Measurements from ENCODE around the gene TAF4. TPM values are rescaled to one million over a fixed set of nuclear protein-coding genes. Genes with fewer than 3 reads are reported as not detected.
"Not testable (repeated sequence)": the region's sequence is repeated elsewhere in the genome, so short reads cannot be mapped to it uniquely, and the experiment has no call there.

TAF4 gene
- total RNA-seq, 1 experiment from 2014 or later: 64.3 TPM

GRCh38 chr20:62056975-62057374 lies 8.7 kb downstream of the TAF4 start:
- no TSS peak for BruUV-seq (replicated peaks)
- CTCF ChIA-PET: no interaction called here
- no peak overlapping the region for H3K4me3 Mint-ChIP-seq (ENCODE audit: low read depth, unreplicated experiment)
- H3K4me1 Mint-ChIP-seq (ENCODE audit: low read depth, unreplicated experiment): peaks cover 35% of the 10 kb centered on the region
- TF ChIP-seq CTCF (IDR thresholded peaks at IDR 0.05; ENCODE audit: unreplicated experiment): no peak
- peaks cover 21% of the 10 kb centered on the region for H3K36me3 Mint-ChIP-seq (ENCODE audit: insufficient read depth, unreplicated experiment)
- intact Hi-C loops (cut with micrococcal nuclease; ENCODE audit: unreplicated experiment): no loop called here
- H3K27ac Mint-ChIP-seq (ENCODE audit: unreplicated experiment): no peak overlapping the region
- H3K27me3 Mint-ChIP-seq (ENCODE audit: unreplicated experiment): no peaks in the 10 kb centered on the region
- no peak for DNase-seq
- no peaks in the 10 kb centered on the region for H3K9me3 Mint-ChIP-seq (ENCODE audit: low read depth, unreplicated experiment)

- Mint-ChIP-seq H3K36me3 (ENCODE audit: insufficient read depth, unreplicated experiment) (peaks cover 18% of the 10 kb centered on the region), H3K4me1 (ENCODE audit: low read depth, unreplicated experiment) (peaks cover 31% of the 10 kb centered on the region), H3K27ac (ENCODE audit: unreplicated experiment) (no peak overlapping the region), H3K27me3 (ENCODE audit: unreplicated experiment) (no peaks in the 10 kb centered on the region), H3K9me3 (ENCODE audit: low read depth, unreplicated experiment) (no peaks in the 10 kb centered on the region), H3K4me3 (ENCODE audit: low read depth, unreplicated experiment) (no peak overlapping the region)
- TF ChIP-seq CTCF (IDR thresholded peaks at IDR 0.05; ENCODE audit: unreplicated experiment): no peak
- intact Hi-C loops (cut with micrococcal nuclease; ENCODE audit: unreplicated experiment): no loop called here
- no peak for DNase-seq
- no TSS peak for BruUV-seq (replicated peaks)
- CTCF ChIA-PET: no interaction called here
Measured at GRCh38 chr20:62056377-62056776, 9.3 kb downstream of the TAF4 start.

GRCh38 chr20:62055862-62056115 lies 9.9 kb downstream of the TAF4 start:
- H3K27ac Mint-ChIP-seq (ENCODE audit: unreplicated experiment); H3K4me3 Mint-ChIP-seq (ENCODE audit: low read depth, unreplicated experiment); BruUV-seq (replicated peaks); CTCF ChIA-PET; DNase-seq; H3K9me3 Mint-ChIP-seq (ENCODE audit: low read depth, unreplicated experiment); intact Hi-C loops (cut with micrococcal nuclease; ENCODE audit: unreplicated experiment); H3K27me3 Mint-ChIP-seq (ENCODE audit: unreplicated experiment): not testable (repeated sequence)
- Mint-ChIP-seq H3K4me1 (ENCODE audit: low read depth, unreplicated experiment) (peaks cover 25% of the 10 kb centered on the region), H3K36me3 (ENCODE audit: insufficient read depth, unreplicated experiment) (peaks cover 18% of the 10 kb centered on the region)

GRCh38 chr20:62055106-62055861 lies 10.4 kb downstream of the TAF4 start:
- Mint-ChIP-seq H3K9me3 (ENCODE audit: low read depth, unreplicated experiment) (no peaks in the 10 kb centered on the region), H3K27ac (ENCODE audit: unreplicated experiment) (no peak overlapping the region), H3K4me3 (ENCODE audit: low read depth, unreplicated experiment) (no peak overlapping the region), H3K27me3 (ENCODE audit: unreplicated experiment) (no peaks in the 10 kb centered on the region), H3K36me3 (ENCODE audit: insufficient read depth, unreplicated experiment) (peaks cover 18% of the 10 kb centered on the region), H3K4me1 (ENCODE audit: low read depth, unreplicated experiment) (peaks cover 23% of the 10 kb centered on the region)
- DNase-seq: no peak
- no TSS peak for BruUV-seq (replicated peaks)
- CTCF ChIA-PET: interaction anchor here (0.7 kb wide), 1 partner anchor 302 kb away, joined by 6 read pairs; no protein-coding TSS in a partner anchor
- intact Hi-C loops (cut with micrococcal nuclease; ENCODE audit: unreplicated experiment): no loop called here
- no peak for TF ChIP-seq CTCF (IDR thresholded peaks at IDR 0.05; ENCODE audit: unreplicated experiment)

- CTCF ChIA-PET: interaction anchor here (0.7 kb wide), 1 partner anchor 301 kb away, joined by 6 read pairs; no protein-coding TSS in a partner anchor
- Mint-ChIP-seq H3K27ac (ENCODE audit: unreplicated experiment) (no peak overlapping the region), H3K9me3 (ENCODE audit: low read depth, unreplicated experiment) (no peaks in the 10 kb centered on the region), H3K27me3 (ENCODE audit: unreplicated experiment) (no peaks in the 10 kb centered on the region), H3K36me3 (ENCODE audit: insufficient read depth, unreplicated experiment) (peaks cover 12% of the 10 kb centered on the region), H3K4me3 (ENCODE audit: low read depth, unreplicated experiment) (no peak overlapping the region), H3K4me1 (ENCODE audit: low read depth, unreplicated experiment) (peaks cover 23% of the 10 kb centered on the region)
- BruUV-seq (replicated peaks): no TSS peak
- TF ChIP-seq CTCF (IDR thresholded peaks at IDR 0.05; ENCODE audit: unreplicated experiment): no peak
- no peak for DNase-seq
- intact Hi-C loops (cut with micrococcal nuclease; ENCODE audit: unreplicated experiment): no loop called here
Measured at GRCh38 chr20:62054451-62054953, 11.2 kb downstream of the TAF4 start.
